22Rv1 (cell line): ENCODE measurements around the gene U2AF2.

Source experiments
- H3K27ac ChIP-seq: fragments of 450-650 bp; 2 replicates; pipeline ENCODE4 v1.5.1; 2017
- ZFX ChIP-seq: fragments of 450-650 bp; IDR thresholded peaks from 2 replicates; pipeline ENCODE4 v1.6.1; 2017; ENCODE audit warnings: antibody characterized with exemption, borderline replicate concordance
- TF ChIP-seq, protein P1 (sequence below): fragments of 450-650 bp; IDR thresholded peaks from 2 replicates; pipeline ENCODE4 v1.5.1; 2017; ENCODE audit warnings: mild to moderate bottlenecking

The U2AF2 gene

GRCh38 chr19:55688422-55689218, 33.8 kb downstream of the U2AF2 start:
- no peak for TF ChIP-seq ZFX
- TF ChIP-seq, protein P1, sequence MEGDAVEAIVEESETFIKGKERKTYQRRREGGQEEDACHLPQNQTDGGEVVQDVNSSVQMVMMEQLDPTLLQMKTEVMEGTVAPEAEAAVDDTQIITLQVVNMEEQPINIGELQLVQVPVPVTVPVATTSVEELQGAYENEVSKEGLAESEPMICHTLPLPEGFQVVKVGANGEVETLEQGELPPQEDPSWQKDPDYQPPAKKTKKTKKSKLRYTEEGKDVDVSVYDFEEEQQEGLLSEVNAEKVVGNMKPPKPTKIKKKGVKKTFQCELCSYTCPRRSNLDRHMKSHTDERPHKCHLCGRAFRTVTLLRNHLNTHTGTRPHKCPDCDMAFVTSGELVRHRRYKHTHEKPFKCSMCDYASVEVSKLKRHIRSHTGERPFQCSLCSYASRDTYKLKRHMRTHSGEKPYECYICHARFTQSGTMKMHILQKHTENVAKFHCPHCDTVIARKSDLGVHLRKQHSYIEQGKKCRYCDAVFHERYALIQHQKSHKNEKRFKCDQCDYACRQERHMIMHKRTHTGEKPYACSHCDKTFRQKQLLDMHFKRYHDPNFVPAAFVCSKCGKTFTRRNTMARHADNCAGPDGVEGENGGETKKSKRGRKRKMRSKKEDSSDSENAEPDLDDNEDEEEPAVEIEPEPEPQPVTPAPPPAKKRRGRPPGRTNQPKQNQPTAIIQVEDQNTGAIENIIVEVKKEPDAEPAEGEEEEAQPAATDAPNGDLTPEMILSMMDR = no peak
- no peak overlapping the region for H3K27ac ChIP-seq

- no peak overlapping the region for H3K27ac ChIP-seq
- TF ChIP-seq, protein P1 = no peak
- no peak for TF ChIP-seq ZFX
These were observed 34.7 kb downstream of the U2AF2 start for GRCh38 chr19:55689411-55690108.

GRCh38 chr19:55690109-55690768, 35.4 kb downstream of the U2AF2 start:
- TF ChIP-seq, protein P1 = no peak
- no peak for TF ChIP-seq ZFX
- H3K27ac ChIP-seq = no peak overlapping the region

DNA sequence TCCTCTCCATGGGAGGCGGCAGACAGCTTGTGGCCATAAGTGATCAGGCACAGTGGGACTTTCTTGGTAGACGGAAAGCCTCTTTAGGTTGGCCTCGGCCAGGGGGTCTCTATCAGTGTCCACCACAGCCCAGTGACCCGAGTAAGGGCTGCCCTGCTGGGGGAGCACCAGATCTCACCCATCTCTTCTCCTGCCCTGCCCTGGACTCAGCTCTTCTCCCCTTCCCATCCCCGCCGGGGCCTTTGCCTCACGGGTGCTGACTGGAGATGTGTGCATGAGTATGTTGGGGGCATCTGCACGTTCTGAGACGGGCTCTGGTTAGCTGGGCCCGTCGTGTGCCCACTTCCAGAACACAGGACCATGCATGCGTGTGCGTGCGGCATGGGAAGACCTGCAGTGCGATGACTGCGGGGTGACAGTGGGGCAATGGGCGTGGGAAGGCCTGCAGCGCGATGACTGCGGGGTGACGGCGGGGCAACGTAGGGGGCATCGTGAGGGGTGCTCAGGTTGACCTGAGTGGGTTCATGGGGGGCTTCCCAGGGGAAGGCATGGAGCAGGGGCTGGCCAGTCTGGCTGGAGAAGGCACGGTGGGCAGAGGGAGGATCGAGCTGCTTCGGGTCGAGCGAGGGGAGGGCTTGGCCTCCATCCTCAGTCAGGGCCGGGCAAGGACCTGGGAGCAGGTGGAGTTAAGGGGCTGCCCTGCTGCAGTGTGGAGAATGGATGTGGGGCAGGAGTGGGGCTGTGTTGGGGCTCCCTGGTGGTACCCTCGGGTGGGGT, 36.1 kb downstream of the U2AF2 start:
- no peak for TF ChIP-seq ZFX
- TF ChIP-seq, protein P1 = no peak
- H3K27ac ChIP-seq = no peak overlapping the region

GRCh38 chr19:55691561-55692481, 37.0 kb downstream of the U2AF2 start:
- no peak overlapping the region for H3K27ac ChIP-seq
- TF ChIP-seq, protein P1 = no peak
- no peak for TF ChIP-seq ZFX

GRCh38 chr19:55692681-55693081, 37.8 kb downstream of the U2AF2 start:
- no peak for TF ChIP-seq ZFX
- TF ChIP-seq, protein P1 = no peak
- H3K27ac ChIP-seq = no peak overlapping the region
